Sigmoid colon (tissue), 7 donors: ENCODE data around the gene FBLN2. TPM values are rescaled to one million over a fixed set of nuclear protein-coding genes. Genes with fewer than 3 reads are reported as not detected.

Experiments used
- DNase-seq: peaks from one replicate; pipeline ENCODE4 v3.0.0-alpha.2; 2019
- H3K27ac ChIP-seq, 4 donors: fragments of 200-600 bp; sonication (generic); one replicate each; pipeline ENCODE4 v1.5.1; 2016 to 2019; ENCODE audit warnings: mild to moderate bottlenecking in 1 of 4
- H3K27me3 ChIP-seq, 3 donors: fragments of 200-600 bp; sonication (generic); one replicate each; pipeline ENCODE4 v1.5.1; 2019; ENCODE audit warnings: mild to moderate bottlenecking in 1 of 3
- H3K36me3 ChIP-seq, 4 donors: fragments of 200-600 bp; sonication (generic); one replicate each; pipeline ENCODE4 v1.5.1; 2016 to 2019
- H3K4me1 ChIP-seq, 4 donors: fragments of 200-600 bp; sonication (generic); one replicate each; pipeline ENCODE4 v1.5.1; 2017 to 2019
- H3K4me3 ChIP-seq, 4 donors: fragments of 200-600 bp; sonication (generic); one replicate each; pipeline ENCODE4 v1.5.1; 2017 to 2019; ENCODE audit warnings: mild to moderate bottlenecking in 2 of 4, moderate library complexity in 1 of 4
- H3K9me3 ChIP-seq, 4 donors: fragments of 200-600 bp in 3 of 4; sonication (generic) in 3 of 4; one replicate each; pipeline versions ENCODE4 v1.5.1 to v1.6.1; 2013 to 2019
- CTCF ChIP-seq, 4 experiments: fragments of 450-650 bp in 3 of 4; fragments of 200-600 bp in 1 of 4; IDR thresholded peaks; one replicate each; pipeline ENCODE4 v1.5.1; 2016 to 2019; ENCODE audit warnings: antibody characterized with exemption in 4 of 4, mild to moderate bottlenecking in 3 of 4, moderate library complexity in 2 of 4
- EP300 ChIP-seq, 4 donors: sonication (generic); formaldehyde crosslinking; IDR thresholded peaks; one replicate each; pipeline ENCODE4 v1.6.1; 2017; ENCODE audit warnings: antibody characterized with exemption in 4 of 4
- POLR2A ChIP-seq, 2 donors: fragments of 450-650 bp; IDR thresholded peaks; one replicate each; pipeline ENCODE4 v1.6.1; 2016; ENCODE audit warnings: antibody characterized with exemption in 2 of 2, mild to moderate bottlenecking in 2 of 2, moderate library complexity in 2 of 2
- POLR2AphosphoS5 ChIP-seq, 4 donors: sonication (generic); formaldehyde crosslinking; IDR thresholded peaks; one replicate each; pipeline ENCODE4 v1.6.1; 2017; ENCODE audit warnings: antibody characterized with exemption in 4 of 4
- WGBS, 2 donors: extraction: QIAGEN DNeasy Blood & Tissue Kit; methylation state at CpG; one replicate each; pipeline ENCODE4 v1.1.7; 2013; 5-methylcytosine and 5-hydroxymethylcytosine counted together
- intact Hi-C: fragments of 100-400 bp; cut with DNase I; formaldehyde crosslinking; loops from one replicate; pipeline ENCODE4 v1.15.1; 2023
- polyA plus RNA-seq, 3 donors: library from polyadenylated mRNA; stranded (reverse); fragments of 200-250 nt; gene quantifications; one replicate each; pipeline ENCODE4 v1.2.3, GENCODE V29; 2013
- total RNA-seq, 4 donors: library from RNA; depleted of rRNA; stranded (reverse); fragments of >200 nt; gene quantifications; one replicate each; pipeline ENCODE4 v1.1.0, GENCODE V29; 2016
- donor health status: healthy with polysubstance abuse.
- donor health status: Bipolar disorder and iron deficiency.
- donor health status: healthy.

FBLN2 gene
- total and polyA plus RNA-seq, 7 donors, result 1.2 to 134 (median 18.7) TPM

- H3K27ac ChIP-seq, result no peak overlapping the region
- 95 to 97% methylated on average over 1 of the region's 1 CpG for WGBS, 2 donors
- intact Hi-C loops, result no loop called here
These were observed 42.7 kb upstream of the FBLN2 start for GRCh38 chr3:13506239-13506638.

GRCh38 chr3:13506680-13507079 is 42.2 kb upstream of the FBLN2 start:
- WGBS, 2 donors, result 70 to 71% methylated on average over 4 of the region's 4 CpGs
- Histone ChIP-seq H3K4me3 (no peak overlapping the region), H3K36me3 (peaks cover 0 to 17% (median 0%) of the 10 kb centered on the region in 4 donors), H3K27ac (no peak overlapping the region), H3K4me1 (peaks cover 0 to 14% (median 10%) of the 10 kb centered on the region in 4 donors), H3K27me3 (no peaks in the 10 kb centered on the region), H3K9me3 (no peaks in the 10 kb centered on the region)
- TF ChIP-seq POLR2A (IDR thresholded peaks at IDR 0.05), result no peak
- no peak for TF ChIP-seq POLR2AphosphoS5 (IDR thresholded peaks at IDR 0.05)
- TF ChIP-seq CTCF (IDR thresholded peaks at IDR 0.05), result no peak
- TF ChIP-seq EP300 (IDR thresholded peaks at IDR 0.05), result no peak
- intact Hi-C loops, result no loop called here
- DNase-seq, result no peak

More at GRCh38 chr3:13506239-13506638, 42.7 kb upstream of the FBLN2 start:
- Histone ChIP-seq H3K4me3 (no peak overlapping the region), H3K9me3 (no peaks in the 10 kb centered on the region), H3K4me1 (peaks cover 0 to 14% (median 10%) of the 10 kb centered on the region in 4 donors), H3K36me3 (peaks cover 0 to 17% (median 0%) of the 10 kb centered on the region in 4 donors), H3K27me3 (no peaks in the 10 kb centered on the region)
- no peak for TF ChIP-seq CTCF (IDR thresholded peaks at IDR 0.05)
- no peak for TF ChIP-seq EP300 (IDR thresholded peaks at IDR 0.05)
- no peak for TF ChIP-seq POLR2AphosphoS5 (IDR thresholded peaks at IDR 0.05)
- no peak for TF ChIP-seq POLR2A (IDR thresholded peaks at IDR 0.05)
- no peak for DNase-seq

GRCh38 chr3:13507247-13507569 is 41.7 kb upstream of the FBLN2 start:
- Histone ChIP-seq H3K4me3 (no peak overlapping the region), H3K27me3 (no peaks in the 10 kb centered on the region), H3K36me3 (peaks cover 0 to 13% (median 0%) of the 10 kb centered on the region in 4 donors), H3K4me1 (peaks cover 0 to 14% (median 10%) of the 10 kb centered on the region in 4 donors), H3K9me3 (no peaks in the 10 kb centered on the region), H3K27ac (peak overlapping the region in 3 of 4 donors; percentile 40 to 52 (median 45))
- TF ChIP-seq POLR2AphosphoS5 (IDR thresholded peaks at IDR 0.05), result no peak
- TF ChIP-seq CTCF (IDR thresholded peaks at IDR 0.05), result no peak
- TF ChIP-seq POLR2A (IDR thresholded peaks at IDR 0.05), result no peak
- no peak for TF ChIP-seq EP300 (IDR thresholded peaks at IDR 0.05)
- 74 to 77% methylated on average over 3 of the region's 3 CpGs for WGBS, 2 donors
- intact Hi-C loops, result no loop called here
- DNase-seq, result no peak

- WGBS, 2 donors, result 59% methylated on average over 20 of the region's 20 CpGs
- peak in 1 of 4 donors; percentile 1 for TF ChIP-seq POLR2AphosphoS5 (IDR thresholded peaks at IDR 0.05)
- TF ChIP-seq CTCF (IDR thresholded peaks at IDR 0.05), result no peak
- Histone ChIP-seq H3K4me3 (no peak overlapping the region), H3K27ac (peak overlapping the region in 3 of 4 donors; percentile 40 to 52 (median 45)), H3K36me3 (peaks cover 0 to 8% (median 0%) of the 10 kb centered on the region in 4 donors), H3K4me1 (peaks cover 0 to 14% (median 10%) of the 10 kb centered on the region in 4 donors), H3K27me3 (no peaks in the 10 kb centered on the region), H3K9me3 (no peaks in the 10 kb centered on the region)
- no peak for DNase-seq
- intact Hi-C loops, result no loop called here
These were observed 41.2 kb upstream of the FBLN2 start for GRCh38 chr3:13507570-13508339.
